Stimulated activated CD4-positive, alpha-beta T cell treated with anti-CD3 and anti-CD28 coated beads, Interleukin-1b, Interleukin-23, amount 100 ng/mL, for 24 hours (primary cell): Measurements from ENCODE around the gene HPGDS.
"Not testable (repeated sequence)": the region's sequence is repeated elsewhere in the genome, so short reads cannot be mapped to it uniquely, and the experiment has no call there.

Source experiments
- DNase-seq, 4 experiments: peaks; one replicate each; pipeline ENCODE4 v3.0.0-alpha.2; 2020; ENCODE audit warnings: low read depth in 4 of 4, low spot score in 1 of 4

HPGDS gene

GRCh38 chr4:94332983-94333590 lies 9.5 kb downstream of the HPGDS start:
- no peak for DNase-seq

- no peak for DNase-seq
Observed at GRCh38 chr4:94329933-94330332, 12.7 kb downstream of the HPGDS start.

- no peak for DNase-seq
Observed at GRCh38 chr4:94325835-94326234, 16.8 kb downstream of the HPGDS start.

GRCh38 chr4:94319927-94320326 lies 22.7 kb downstream of the HPGDS start:
- DNase-seq = not testable (repeated sequence)

- DNase-seq = no peak
Observed at GRCh38 chr4:94307231-94307871, 35.3 kb downstream of the HPGDS start.

GRCh38 chr4:94306713-94307112 lies 35.9 kb downstream of the HPGDS start:
- no peak for DNase-seq

GRCh38 chr4:94305466-94306225 lies 37.0 kb downstream of the HPGDS start:
- no peak for DNase-seq

- DNase-seq = no peak
Observed at GRCh38 chr4:94304365-94304971, 38.2 kb downstream of the HPGDS start.

GRCh38 chr4:94302191-94302590 lies 40.4 kb downstream of the HPGDS start:
- DNase-seq = no peak

- DNase-seq = no peak
Observed at GRCh38 chr4:94298725-94299252, 43.8 kb downstream of the HPGDS start.

GRCh38 chr4:94295473-94295872 lies 47.2 kb downstream of the HPGDS start:
- DNase-seq = not testable (repeated sequence)

- DNase-seq = not testable (repeated sequence)
Observed at GRCh38 chr4:94293981-94294380, 48.7 kb downstream of the HPGDS start.

GRCh38 chr4:94290245-94290644 lies 52.4 kb downstream of the HPGDS start:
- DNase-seq = no peak

- no peak for DNase-seq
Observed at GRCh38 chr4:94285666-94286065, 57.0 kb downstream of the HPGDS start.

GRCh38 chr4:94284889-94285288 lies 57.7 kb downstream of the HPGDS start:
- no peak for DNase-seq

GRCh38 chr4:94278781-94279180 lies 63.9 kb downstream of the HPGDS start:
- no peak for DNase-seq

GRCh38 chr4:94277534-94277933 lies 65.1 kb downstream of the HPGDS start:
- no peak for DNase-seq

GRCh38 chr4:94276204-94276603 lies 66.4 kb downstream of the HPGDS start:
- DNase-seq = no peak

- no peak for DNase-seq
Observed at GRCh38 chr4:94274912-94275311, 67.7 kb downstream of the HPGDS start.

GRCh38 chr4:94271248-94271647 lies 71.4 kb downstream of the HPGDS start:
- DNase-seq = no peak

- no peak for DNase-seq
Observed at GRCh38 chr4:94267037-94267436, 75.6 kb downstream of the HPGDS start.
